PFSK-1 (cell line): Measurements from ENCODE around the gene ALS2CL. TPM values are rescaled to one million over a fixed set of nuclear protein-coding genes. Genes with fewer than 3 reads are reported as not detected.

Experiments
- FOXP2 ChIP-seq: optimal IDR thresholded peaks from 2 replicates; pipeline ENCODE3; 2011; ENCODE audit warnings: borderline replicate concordance, control low read depth, inconsistent platforms; ENCODE audit not compliant: insufficient read depth; ENCODE audit errors: extremely low read length, extremely low read depth
- POLR2AphosphoS5 ChIP-seq: IDR thresholded peaks from 2 replicates; pipeline ENCODE4 v1.6.1; 2012; ENCODE audit warnings: low read depth, mild to moderate bottlenecking, control low read depth, low read length, moderate library complexity
- SIN3A ChIP-seq: IDR thresholded peaks from 2 replicates; pipeline ENCODE4 v1.6.1; 2012; ENCODE audit warnings: mild to moderate bottlenecking, low read length, moderate library complexity, borderline replicate concordance; ENCODE audit not compliant: insufficient read depth
- TAF1 ChIP-seq: IDR thresholded peaks from 2 replicates; pipeline ENCODE4 v1.6.1; 2012; ENCODE audit warnings: low read length, control low read depth, borderline replicate concordance; ENCODE audit not compliant: insufficient read depth
- polyA plus RNA-seq: library from polyadenylated mRNA; unstranded; fragments of >200 nt; gene quantifications from one replicate; pipeline ENCODE4 v1.2.1, GENCODE V29; 2012; ENCODE audit warnings: low read depth, missing spikeins; ENCODE audit not compliant: insufficient read length
- TF ChIP-seq, protein P1 (sequence below), 2 experiments: IDR thresholded peaks; 2 replicates each; pipeline versions ENCODE4 v1.6.1 to v1.8.0; 2011 to 2012; ENCODE audit warnings: low read depth in 2 of 2, low read length in 2 of 2, control low read depth in 1 of 2, inconsistent platforms in 1 of 2, mild to moderate bottlenecking in 1 of 2, moderate library complexity in 1 of 2; ENCODE audit not compliant: insufficient read depth in 1 of 2

Gene ALS2CL, protein sequence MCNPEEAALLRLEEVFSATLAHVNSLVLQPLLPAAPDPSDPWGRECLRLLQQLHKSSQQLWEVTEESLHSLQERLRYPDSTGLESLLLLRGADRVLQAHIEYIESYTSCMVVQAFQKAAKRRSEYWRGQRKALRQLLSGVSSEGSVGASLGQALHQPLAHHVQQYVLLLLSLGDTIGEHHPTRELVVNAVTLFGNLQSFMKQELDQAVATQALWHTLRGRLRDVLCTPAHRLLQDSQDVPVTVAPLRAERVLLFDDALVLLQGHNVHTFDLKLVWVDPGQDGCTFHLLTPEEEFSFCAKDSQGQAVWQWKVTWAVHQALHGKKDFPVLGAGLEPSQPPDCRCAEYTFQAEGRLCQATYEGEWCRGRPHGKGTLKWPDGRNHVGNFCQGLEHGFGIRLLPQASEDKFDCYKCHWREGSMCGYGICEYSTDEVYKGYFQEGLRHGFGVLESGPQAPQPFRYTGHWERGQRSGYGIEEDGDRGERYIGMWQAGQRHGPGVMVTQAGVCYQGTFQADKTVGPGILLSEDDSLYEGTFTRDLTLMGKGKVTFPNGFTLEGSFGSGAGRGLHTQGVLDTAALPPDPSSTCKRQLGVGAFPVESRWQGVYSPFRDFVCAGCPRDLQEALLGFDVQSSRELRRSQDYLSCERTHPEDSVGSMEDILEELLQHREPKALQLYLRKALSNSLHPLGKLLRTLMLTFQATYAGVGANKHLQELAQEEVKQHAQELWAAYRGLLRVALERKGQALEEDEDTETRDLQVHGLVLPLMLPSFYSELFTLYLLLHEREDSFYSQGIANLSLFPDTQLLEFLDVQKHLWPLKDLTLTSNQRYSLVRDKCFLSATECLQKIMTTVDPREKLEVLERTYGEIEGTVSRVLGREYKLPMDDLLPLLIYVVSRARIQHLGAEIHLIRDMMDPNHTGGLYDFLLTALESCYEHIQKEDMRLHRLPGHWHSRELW
- polyA plus RNA-seq = 5.5 TPM

DNA sequence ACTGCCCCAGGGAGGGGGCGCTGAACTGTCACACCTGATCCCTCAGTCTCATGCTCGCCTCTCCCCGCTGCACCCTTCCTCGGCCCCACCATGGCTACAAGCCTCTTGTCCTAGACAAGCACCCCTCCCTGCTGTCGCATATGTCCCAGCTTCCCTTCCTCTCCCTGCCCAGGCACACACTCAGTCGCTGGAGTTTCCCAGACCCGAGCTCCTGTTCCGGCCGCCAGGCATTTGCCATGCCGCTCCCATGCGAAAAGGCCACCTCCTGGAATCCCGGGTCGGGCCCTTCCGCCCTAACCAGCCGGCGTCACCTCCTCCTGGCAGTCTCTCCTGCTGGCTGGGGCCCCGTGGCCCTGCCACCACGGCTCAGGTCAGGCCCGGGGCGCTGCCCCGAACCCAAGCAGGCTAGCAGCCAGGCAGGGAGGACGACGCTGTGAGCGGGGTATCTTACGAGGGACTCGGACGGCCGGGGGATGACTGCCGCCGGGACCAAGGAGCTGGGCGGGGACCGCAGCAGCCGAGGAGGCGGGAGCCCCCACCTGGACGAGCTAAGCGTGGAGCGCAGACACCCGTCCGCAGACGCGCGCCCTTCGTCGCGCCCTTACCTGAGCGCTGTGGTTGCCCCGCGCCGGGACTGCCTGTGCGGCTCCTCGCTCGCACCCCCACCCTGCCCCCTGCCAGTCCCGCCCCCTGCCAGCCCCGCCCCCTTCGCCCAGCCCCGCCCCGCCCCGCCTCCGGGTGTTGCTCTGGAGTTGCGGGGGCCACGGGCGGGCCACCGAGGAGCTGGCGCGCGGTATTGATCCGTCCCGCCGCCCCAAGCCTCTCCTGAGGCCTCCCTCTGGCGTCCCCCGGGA, at the start of gene ALS2CL:
ALS2CL (minus strand) TSS at position 642 of the 854 bp plus-strand sequence. CDS start 4,239 bp downstream, outside the sequence.
- TF ChIP-seq POLR2AphosphoS5 (no peak), FOXP2 (no peak), TAF1 (no peak), SIN3A (no peak)
- TF ChIP-seq, protein P1, sequence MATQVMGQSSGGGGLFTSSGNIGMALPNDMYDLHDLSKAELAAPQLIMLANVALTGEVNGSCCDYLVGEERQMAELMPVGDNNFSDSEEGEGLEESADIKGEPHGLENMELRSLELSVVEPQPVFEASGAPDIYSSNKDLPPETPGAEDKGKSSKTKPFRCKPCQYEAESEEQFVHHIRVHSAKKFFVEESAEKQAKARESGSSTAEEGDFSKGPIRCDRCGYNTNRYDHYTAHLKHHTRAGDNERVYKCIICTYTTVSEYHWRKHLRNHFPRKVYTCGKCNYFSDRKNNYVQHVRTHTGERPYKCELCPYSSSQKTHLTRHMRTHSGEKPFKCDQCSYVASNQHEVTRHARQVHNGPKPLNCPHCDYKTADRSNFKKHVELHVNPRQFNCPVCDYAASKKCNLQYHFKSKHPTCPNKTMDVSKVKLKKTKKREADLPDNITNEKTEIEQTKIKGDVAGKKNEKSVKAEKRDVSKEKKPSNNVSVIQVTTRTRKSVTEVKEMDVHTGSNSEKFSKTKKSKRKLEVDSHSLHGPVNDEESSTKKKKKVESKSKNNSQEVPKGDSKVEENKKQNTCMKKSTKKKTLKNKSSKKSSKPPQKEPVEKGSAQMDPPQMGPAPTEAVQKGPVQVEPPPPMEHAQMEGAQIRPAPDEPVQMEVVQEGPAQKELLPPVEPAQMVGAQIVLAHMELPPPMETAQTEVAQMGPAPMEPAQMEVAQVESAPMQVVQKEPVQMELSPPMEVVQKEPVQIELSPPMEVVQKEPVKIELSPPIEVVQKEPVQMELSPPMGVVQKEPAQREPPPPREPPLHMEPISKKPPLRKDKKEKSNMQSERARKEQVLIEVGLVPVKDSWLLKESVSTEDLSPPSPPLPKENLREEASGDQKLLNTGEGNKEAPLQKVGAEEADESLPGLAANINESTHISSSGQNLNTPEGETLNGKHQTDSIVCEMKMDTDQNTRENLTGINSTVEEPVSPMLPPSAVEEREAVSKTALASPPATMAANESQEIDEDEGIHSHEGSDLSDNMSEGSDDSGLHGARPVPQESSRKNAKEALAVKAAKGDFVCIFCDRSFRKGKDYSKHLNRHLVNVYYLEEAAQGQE (IDR thresholded peaks at IDR 0.05; ENCODE audit: insufficient read depth in 1 of 2, low read depth in 2 of 2, low read length in 2 of 2) = no peak

DNA sequence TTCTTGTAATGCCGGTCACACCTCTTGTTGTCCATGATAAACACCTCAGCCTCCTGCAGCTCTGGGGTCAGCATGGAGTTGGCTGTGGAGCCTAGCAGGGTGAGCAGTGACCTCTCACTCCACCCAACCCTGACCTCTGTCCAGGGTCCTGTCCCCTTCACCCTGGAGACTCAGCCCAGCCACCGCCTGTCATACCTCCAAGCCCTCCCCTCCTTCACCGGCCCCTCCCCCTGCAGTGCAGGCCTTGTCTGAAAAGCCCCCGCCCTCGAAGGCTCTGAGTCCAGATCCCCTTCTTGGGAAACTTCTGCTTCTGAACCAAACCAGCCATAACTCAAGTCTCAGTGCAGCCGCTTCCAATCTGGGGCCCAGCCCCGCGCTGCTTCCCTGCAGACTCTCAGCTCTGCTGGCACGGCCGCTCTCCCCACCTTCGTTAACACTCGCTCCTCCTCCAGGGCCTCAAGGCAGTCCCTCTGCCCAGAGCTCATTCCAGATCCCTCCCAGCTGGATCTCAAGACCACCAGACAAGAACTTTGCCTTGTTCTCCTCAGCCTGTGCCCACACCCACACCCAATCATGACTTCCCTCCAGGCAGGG, 49.6 kb upstream of the ALS2CL start:
- TF ChIP-seq, protein P1 (IDR thresholded peaks at IDR 0.05; ENCODE audit: insufficient read depth in 1 of 2, low read depth in 2 of 2, low read length in 2 of 2) = peak in 1 of 2 experiments; percentile 78; a peak in 2 of 4 replicates
- no peak for TF ChIP-seq TAF1

DNA sequence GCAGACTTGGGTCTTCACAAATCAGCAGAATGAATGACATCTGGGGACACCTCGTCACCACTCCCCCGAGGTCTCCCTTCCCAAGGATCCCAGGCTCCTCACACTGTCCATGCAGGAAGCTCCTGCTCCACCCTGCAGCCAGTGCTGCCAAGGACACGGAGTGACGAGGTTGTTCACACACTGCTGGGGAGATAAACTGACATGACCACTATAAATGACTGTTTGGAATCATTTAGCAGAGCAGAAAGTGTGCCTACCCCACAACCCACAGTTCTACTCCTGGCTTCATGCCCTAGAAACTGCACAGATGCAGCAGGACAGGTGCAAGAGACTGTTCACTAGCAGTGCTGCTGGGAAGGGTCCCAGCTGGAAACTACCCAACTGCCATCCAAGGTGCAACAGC, 43.9 kb upstream of the ALS2CL start:
- TF ChIP-seq TAF1 (no peak), FOXP2 (no peak), POLR2AphosphoS5 (no peak), SIN3A (no peak)
- TF ChIP-seq, protein P1 (IDR thresholded peaks at IDR 0.05; ENCODE audit: insufficient read depth in 1 of 2, low read depth in 2 of 2, low read length in 2 of 2) = no peak

DNA sequence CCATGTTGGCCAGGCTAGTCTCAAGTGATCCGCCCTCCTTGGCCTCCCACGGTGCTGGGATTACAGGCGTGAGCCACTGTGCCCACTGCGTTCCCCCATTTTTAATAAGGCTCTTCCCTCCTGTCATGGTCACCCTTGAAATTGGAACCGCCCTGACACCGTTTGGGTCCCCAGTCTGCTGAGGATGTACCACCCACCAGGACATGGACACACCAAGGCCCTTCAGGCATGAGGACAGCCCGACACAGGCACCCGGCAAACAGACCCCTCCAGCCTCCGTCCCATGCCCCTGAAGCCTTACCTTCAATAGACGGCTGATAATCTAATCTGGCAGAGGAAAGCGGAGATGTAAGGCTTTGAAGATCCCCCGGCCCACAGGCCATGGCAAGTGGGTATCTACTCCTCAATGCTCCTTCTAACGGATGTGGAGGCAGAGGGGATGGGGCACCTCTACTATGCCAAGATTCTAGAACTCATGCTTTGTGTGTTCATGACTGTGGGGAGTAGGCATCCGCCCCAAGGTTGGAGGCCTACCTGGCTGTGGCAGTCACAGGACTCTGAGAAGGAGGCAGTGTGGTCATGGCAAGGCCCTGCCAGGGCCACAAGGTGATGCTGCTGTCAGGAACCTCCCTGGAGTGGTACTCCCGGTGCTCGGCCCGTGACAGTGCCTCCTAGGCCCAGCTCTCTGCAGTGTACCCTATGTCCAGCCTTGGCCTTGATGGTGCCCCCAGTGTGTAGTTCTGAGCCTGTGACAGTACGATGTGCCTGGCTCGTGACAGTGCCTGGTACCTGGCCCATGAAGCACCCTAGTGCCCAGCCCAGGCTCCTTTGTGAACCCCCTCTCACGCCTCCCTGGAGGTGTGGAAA, 42.8 kb upstream of the ALS2CL start:
- no peak for TF ChIP-seq POLR2AphosphoS5
- TF ChIP-seq FOXP2 = no peak
- TF ChIP-seq, protein P1 (IDR thresholded peaks at IDR 0.05; ENCODE audit: insufficient read depth in 1 of 2, low read depth in 2 of 2, low read length in 2 of 2) = no peak
- no peak for TF ChIP-seq TAF1
- no peak for TF ChIP-seq SIN3A
